ENCODE measurements around the gene CLRN3. TPM values are rescaled to one million over a fixed set of nuclear protein-coding genes. Genes with fewer than 3 reads are reported as not detected.

The CLRN3 gene
- not detected for total RNA-seq

DNA sequence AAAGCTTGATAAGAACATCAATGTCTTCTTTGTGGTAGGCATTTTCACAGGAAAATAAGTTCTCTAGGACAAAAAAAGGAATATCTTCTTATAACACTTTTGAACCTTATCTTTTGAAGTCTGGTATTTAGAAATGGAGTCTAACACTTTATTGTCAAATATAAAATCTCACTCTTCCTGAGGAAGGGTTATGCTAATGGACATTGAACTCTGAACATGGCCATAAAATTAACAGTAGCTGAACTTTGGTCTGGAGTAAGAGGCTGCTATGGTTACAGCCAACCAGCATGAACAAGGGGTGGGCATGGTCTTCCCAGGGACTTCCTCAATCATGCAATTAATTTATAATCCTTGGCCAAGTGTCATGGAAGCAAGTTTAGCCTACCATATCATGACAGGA, at the start of gene CLRN3:
Gene CLRN3, minus strand, starts transcription at position 199 of the 400 bp plus-strand sequence. Its CDS starts 157 bp downstream, at position 42.
- ATAC-seq (replicated peaks in 1 of 2), result no peak
- H3K27ac Mint-ChIP-seq, result no peak within 1 kb of the TSS

GRCh38 chr10:127940866-127941640, 48.3 kb upstream of the CLRN3 start:
- Mint-ChIP-seq H3K27ac (no peak overlapping the region), H3K27me3 (ENCODE audit: low read depth) (peaks cover 43% of the 10 kb centered on the region), H3K9me3 (peaks cover 0 to 8% of the 10 kb centered on the region in 2 donors), H3K36me3 (ENCODE audit: insufficient read depth in 2 of 2) (no peaks in the 10 kb centered on the region), H3K4me3 (no peak overlapping the region), H3K4me1 (ENCODE audit: low read depth) (peaks cover 17% of the 10 kb centered on the region)
- ATAC-seq (replicated peaks in 1 of 2) (no peak), DNase-seq (no peak)

More for the DNA sequence above, at the start of gene CLRN3:
- peaks cover 8% of the 10 kb centered on the region for H3K27me3 Mint-ChIP-seq (ENCODE audit: low read depth)
- no peaks in the 10 kb centered on the region for H3K4me1 Mint-ChIP-seq (ENCODE audit: low read depth)
- no peaks in the 10 kb centered on the region for H3K9me3 Mint-ChIP-seq
- no peaks in the 10 kb centered on the region for H3K36me3 Mint-ChIP-seq (ENCODE audit: insufficient read depth in 2 of 2)
- H3K4me3 Mint-ChIP-seq, result no peak within 1 kb of the TSS
- no peak for DNase-seq

- Mint-ChIP-seq H3K4me3 (no peak overlapping the region), H3K4me1 (ENCODE audit: low read depth) (peaks cover 6% of the 10 kb centered on the region), H3K27ac (no peak overlapping the region), H3K36me3 (ENCODE audit: insufficient read depth in 2 of 2) (no peaks in the 10 kb centered on the region), H3K27me3 (ENCODE audit: low read depth) (peaks cover 43% of the 10 kb centered on the region), H3K9me3 (peaks cover 0 to 8% of the 10 kb centered on the region in 2 donors)
- DNase-seq (no peak), ATAC-seq (replicated peaks in 1 of 2) (no peak)
Measured at GRCh38 chr10:127939786-127940330, 47.1 kb upstream of the CLRN3 start.

DNA sequence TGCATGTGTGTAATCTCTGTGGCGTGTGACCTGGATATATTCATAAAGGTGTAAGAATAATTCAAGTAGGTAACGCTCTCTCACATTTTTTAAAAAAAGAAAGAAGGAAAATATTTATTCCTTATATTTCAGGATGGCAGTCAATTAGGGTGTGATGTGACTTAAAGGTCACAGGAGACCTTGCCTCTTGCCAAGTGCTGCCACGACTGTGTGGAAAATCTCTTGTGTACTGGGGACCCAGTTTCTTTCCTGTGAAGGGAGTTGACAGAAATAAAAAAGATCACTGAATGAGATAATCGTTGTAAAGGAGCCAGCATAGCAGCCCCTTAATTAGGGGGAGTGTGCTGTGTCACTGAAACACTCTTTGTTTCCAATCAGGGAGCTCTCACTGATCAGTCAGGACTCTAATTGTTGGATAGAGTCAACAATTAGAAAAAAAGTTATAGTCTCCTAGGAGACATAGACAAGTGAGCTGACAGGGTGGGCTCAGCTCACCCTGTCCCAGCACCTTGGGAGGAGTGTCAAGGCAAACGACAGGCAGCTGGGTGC, 45.2 kb upstream of the CLRN3 start:
- no peak overlapping the region for H3K27ac Mint-ChIP-seq
- H3K4me3 Mint-ChIP-seq, result no peak overlapping the region
- H3K4me1 Mint-ChIP-seq (ENCODE audit: low read depth), result peaks cover 6% of the 10 kb centered on the region
- no peak for ATAC-seq (replicated peaks in 1 of 2)
- H3K27me3 Mint-ChIP-seq (ENCODE audit: low read depth), result peaks cover 39% of the 10 kb centered on the region
- no peaks in the 10 kb centered on the region for H3K9me3 Mint-ChIP-seq
- no peak for DNase-seq
- H3K36me3 Mint-ChIP-seq (ENCODE audit: insufficient read depth in 2 of 2), result no peaks in the 10 kb centered on the region

GRCh38 chr10:127937069-127937468, 44.3 kb upstream of the CLRN3 start:
- ATAC-seq (replicated peaks in 1 of 2) (no peak), DNase-seq (no peak)
- Mint-ChIP-seq H3K27ac (no peak overlapping the region), H3K36me3 (ENCODE audit: insufficient read depth in 2 of 2) (no peaks in the 10 kb centered on the region), H3K4me1 (ENCODE audit: low read depth) (no peaks in the 10 kb centered on the region), H3K9me3 (no peaks in the 10 kb centered on the region), H3K4me3 (no peak overlapping the region), H3K27me3 (ENCODE audit: low read depth) (peaks cover 30% of the 10 kb centered on the region)

GRCh38 chr10:127935071-127935561, 42.4 kb upstream of the CLRN3 start:
- no peak overlapping the region for H3K4me3 Mint-ChIP-seq
- DNase-seq (no peak), ATAC-seq (replicated peaks in 1 of 2) (no peak)
- H3K4me1 Mint-ChIP-seq (ENCODE audit: low read depth), result no peaks in the 10 kb centered on the region
- no peaks in the 10 kb centered on the region for H3K9me3 Mint-ChIP-seq
- peaks cover 16% of the 10 kb centered on the region for H3K27me3 Mint-ChIP-seq (ENCODE audit: low read depth)
- no peaks in the 10 kb centered on the region for H3K36me3 Mint-ChIP-seq (ENCODE audit: insufficient read depth in 2 of 2)
- no peak overlapping the region for H3K27ac Mint-ChIP-seq

GRCh38 chr10:127934383-127934782, 41.6 kb upstream of the CLRN3 start:
- H3K36me3 Mint-ChIP-seq (ENCODE audit: insufficient read depth in 2 of 2), result no peaks in the 10 kb centered on the region
- no peak for ATAC-seq (replicated peaks in 1 of 2)
- DNase-seq, result no peak
- no peak overlapping the region for H3K4me3 Mint-ChIP-seq
- H3K9me3 Mint-ChIP-seq, result no peaks in the 10 kb centered on the region
- no peak overlapping the region for H3K27ac Mint-ChIP-seq
- H3K27me3 Mint-ChIP-seq (ENCODE audit: low read depth), result peaks cover 9% of the 10 kb centered on the region
- H3K4me1 Mint-ChIP-seq (ENCODE audit: low read depth), result no peaks in the 10 kb centered on the region

GRCh38 chr10:127933271-127933670, 40.5 kb upstream of the CLRN3 start:
- Mint-ChIP-seq H3K9me3 (no peaks in the 10 kb centered on the region), H3K4me1 (ENCODE audit: low read depth) (no peaks in the 10 kb centered on the region), H3K27ac (no peak overlapping the region), H3K4me3 (no peak overlapping the region), H3K27me3 (ENCODE audit: low read depth) (peaks cover 4% of the 10 kb centered on the region), H3K36me3 (ENCODE audit: insufficient read depth in 2 of 2) (no peaks in the 10 kb centered on the region)
- DNase-seq (no peak), ATAC-seq (replicated peaks in 1 of 2) (no peak)

GRCh38 chr10:127932521-127933270, 40.0 kb upstream of the CLRN3 start:
- Mint-ChIP-seq H3K9me3 (no peaks in the 10 kb centered on the region), H3K36me3 (ENCODE audit: insufficient read depth in 2 of 2) (no peaks in the 10 kb centered on the region), H3K4me3 (no peak overlapping the region), H3K27ac (no peak overlapping the region), H3K4me1 (ENCODE audit: low read depth) (no peaks in the 10 kb centered on the region), H3K27me3 (ENCODE audit: low read depth) (no peaks in the 10 kb centered on the region)
- ATAC-seq (replicated peaks in 1 of 2) (no peak), DNase-seq (no peak)

DNA sequence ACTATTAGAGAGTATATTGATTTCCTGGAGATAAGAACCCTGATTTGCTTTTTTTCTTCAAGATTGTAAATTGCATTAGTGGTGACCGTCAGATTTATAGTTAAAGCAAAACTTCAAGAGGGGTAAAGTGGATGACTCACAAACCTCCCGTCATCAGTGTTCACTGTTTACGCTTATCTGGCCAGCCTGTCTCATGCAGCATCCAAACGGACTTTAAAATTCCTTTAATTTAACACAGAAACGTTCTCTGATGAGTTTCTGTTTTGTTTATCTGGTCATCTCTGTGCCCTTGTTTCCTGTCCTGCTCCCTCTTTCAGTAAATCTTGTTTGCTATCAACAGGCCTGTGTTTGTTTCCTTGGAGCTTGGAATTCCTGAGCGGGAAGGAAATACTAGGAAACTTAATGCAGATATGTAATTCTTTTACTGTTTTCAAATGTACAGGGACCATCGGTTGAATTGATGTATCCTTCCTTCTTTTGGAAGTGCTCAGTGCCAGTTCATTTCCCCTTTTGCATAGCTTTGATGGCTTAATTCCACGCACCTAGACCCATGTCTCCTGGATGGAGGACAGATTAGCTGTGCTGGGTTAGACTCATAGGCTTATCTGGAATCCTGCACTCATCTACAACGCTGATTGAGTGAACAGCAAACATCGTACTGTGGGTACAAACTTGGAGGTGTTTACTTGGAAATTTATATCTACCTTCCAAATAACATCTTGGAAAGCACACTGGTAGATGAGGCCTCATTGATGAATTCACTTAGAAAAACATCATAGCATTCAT, 35.5 kb upstream of the CLRN3 start:
- Mint-ChIP-seq H3K4me3 (no peak overlapping the region), H3K9me3 (no peaks in the 10 kb centered on the region), H3K4me1 (ENCODE audit: low read depth) (no peaks in the 10 kb centered on the region), H3K27ac (no peak overlapping the region), H3K36me3 (ENCODE audit: insufficient read depth in 2 of 2) (no peaks in the 10 kb centered on the region), H3K27me3 (ENCODE audit: low read depth) (no peaks in the 10 kb centered on the region)
- no peak for ATAC-seq (replicated peaks in 1 of 2)
- no peak for DNase-seq

DNA sequence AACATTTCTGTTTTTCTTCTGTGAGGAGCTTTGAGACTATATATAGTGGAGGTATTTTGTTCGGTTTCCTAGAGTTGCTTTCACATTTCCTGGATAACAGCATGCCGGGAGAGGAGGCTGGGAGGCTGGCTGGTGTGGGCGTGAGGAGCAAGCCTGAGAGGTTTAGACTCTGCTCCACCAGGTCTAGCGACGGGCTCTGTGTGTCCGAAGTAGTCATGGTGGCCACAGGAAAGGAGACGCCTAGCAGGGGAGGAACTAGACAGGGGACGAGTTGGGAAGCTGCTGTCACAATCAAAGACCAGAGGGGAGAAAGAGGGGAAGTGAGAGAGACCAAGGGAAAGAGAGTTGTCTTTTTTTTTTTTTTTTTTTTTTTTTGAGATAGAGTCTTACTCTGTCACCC, 33.7 kb upstream of the CLRN3 start:
- Mint-ChIP-seq H3K36me3 (ENCODE audit: insufficient read depth in 2 of 2) (no peaks in the 10 kb centered on the region), H3K4me1 (ENCODE audit: low read depth) (no peaks in the 10 kb centered on the region), H3K27me3 (ENCODE audit: low read depth) (no peaks in the 10 kb centered on the region), H3K27ac (no peak overlapping the region), H3K9me3 (no peaks in the 10 kb centered on the region), H3K4me3 (no peak overlapping the region)
- ATAC-seq (replicated peaks in 1 of 2) (no peak), DNase-seq (no peak)

DNA sequence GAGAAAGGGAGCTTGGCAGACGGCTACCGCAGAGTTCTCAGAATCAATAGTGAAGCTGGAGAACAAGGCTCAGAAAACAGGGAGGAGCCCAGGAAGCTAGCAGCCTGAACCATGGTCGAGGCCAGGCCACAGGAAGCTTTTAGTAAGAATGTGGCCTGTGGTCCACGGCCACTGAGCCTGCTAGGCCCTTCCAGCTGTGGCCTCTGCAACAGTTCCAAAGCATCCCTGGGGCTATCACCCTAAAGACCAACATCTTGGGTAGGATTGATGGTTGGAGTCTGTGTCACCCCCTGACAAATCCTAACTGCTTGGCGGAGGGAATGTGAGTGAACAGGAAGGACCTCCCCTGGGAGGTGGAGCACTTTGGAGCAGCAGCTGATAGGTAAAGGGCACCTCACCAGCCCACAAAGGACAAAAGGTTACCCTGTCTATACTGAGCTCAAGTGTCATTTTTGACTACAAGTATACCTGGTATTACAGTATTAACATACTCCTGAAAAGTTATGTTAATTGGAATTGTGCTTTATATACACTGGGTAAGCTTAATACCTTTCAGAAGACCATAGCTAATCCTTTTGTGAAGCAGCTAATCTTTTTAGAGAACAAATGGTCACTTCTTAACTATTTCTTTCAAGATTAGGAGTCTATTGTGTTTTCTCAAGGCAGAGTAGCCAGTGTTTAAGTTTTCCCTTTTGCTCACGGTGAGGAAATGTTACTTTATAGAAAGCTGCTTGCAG, 32.9 kb upstream of the CLRN3 start:
- H3K36me3 Mint-ChIP-seq (ENCODE audit: insufficient read depth in 2 of 2), result no peaks in the 10 kb centered on the region
- no peak overlapping the region for H3K27ac Mint-ChIP-seq
- H3K9me3 Mint-ChIP-seq, result no peaks in the 10 kb centered on the region
- no peaks in the 10 kb centered on the region for H3K4me1 Mint-ChIP-seq (ENCODE audit: low read depth)
- ATAC-seq (replicated peaks in 1 of 2) (no peak), DNase-seq (no peak)
- no peak overlapping the region for H3K4me3 Mint-ChIP-seq
- no peaks in the 10 kb centered on the region for H3K27me3 Mint-ChIP-seq (ENCODE audit: low read depth)
